Ovary (tissue), 3 donors: ENCODE measurements around the gene ELK1.

Source experiments
- EP300 ChIP-seq: sonication (generic); formaldehyde crosslinking; IDR thresholded peaks from one replicate; pipeline ENCODE4 v1.6.1; 2017; ENCODE audit warnings: antibody characterized with exemption
- TF ChIP-seq, protein P1 (sequence below), 3 donors: fragments of 450-650 bp in 2 of 3; fragments of 200-600 bp in 1 of 3; IDR thresholded peaks; one replicate each; pipeline versions ENCODE4 v1.5.1 to v1.8.0; 2016 to 2022; ENCODE audit warnings: antibody characterized with exemption in 3 of 3, mild to moderate bottlenecking in 1 of 3
- donor health status: DM: no; HTN: no; CAD: no.

DNA sequence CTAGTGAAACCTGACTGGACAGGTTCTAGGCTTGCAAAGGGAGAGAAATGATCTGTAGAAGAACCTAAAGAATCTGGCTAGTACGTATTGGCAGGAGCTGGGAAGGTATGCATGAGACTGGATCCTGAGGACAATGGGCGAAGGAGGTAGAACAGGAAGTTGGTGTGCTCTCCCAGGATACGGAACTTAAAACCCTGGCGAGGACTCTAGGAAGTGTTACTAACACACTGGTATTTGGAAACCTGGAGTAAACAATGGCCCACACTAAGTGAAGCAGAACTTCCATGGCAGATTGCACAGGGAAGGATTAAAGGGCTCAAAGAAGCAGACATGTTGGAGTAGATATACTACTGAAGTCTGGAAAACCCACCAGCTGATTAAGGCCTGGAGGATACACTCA is 39.9 kb downstream of the ELK1 start:
- TF ChIP-seq, protein P1, sequence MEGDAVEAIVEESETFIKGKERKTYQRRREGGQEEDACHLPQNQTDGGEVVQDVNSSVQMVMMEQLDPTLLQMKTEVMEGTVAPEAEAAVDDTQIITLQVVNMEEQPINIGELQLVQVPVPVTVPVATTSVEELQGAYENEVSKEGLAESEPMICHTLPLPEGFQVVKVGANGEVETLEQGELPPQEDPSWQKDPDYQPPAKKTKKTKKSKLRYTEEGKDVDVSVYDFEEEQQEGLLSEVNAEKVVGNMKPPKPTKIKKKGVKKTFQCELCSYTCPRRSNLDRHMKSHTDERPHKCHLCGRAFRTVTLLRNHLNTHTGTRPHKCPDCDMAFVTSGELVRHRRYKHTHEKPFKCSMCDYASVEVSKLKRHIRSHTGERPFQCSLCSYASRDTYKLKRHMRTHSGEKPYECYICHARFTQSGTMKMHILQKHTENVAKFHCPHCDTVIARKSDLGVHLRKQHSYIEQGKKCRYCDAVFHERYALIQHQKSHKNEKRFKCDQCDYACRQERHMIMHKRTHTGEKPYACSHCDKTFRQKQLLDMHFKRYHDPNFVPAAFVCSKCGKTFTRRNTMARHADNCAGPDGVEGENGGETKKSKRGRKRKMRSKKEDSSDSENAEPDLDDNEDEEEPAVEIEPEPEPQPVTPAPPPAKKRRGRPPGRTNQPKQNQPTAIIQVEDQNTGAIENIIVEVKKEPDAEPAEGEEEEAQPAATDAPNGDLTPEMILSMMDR (IDR thresholded peaks at IDR 0.05) = no peak
- TF ChIP-seq EP300 = no peak
